ENCODE results near the gene PCYT1A. TPM values are rescaled to one million over a fixed set of nuclear protein-coding genes. Genes with fewer than 3 reads are reported as not detected.

The PCYT1A gene
- total and polyA plus RNA-seq, 2 donors (not counting 3 experiments of a cell fraction or from before 2014, with no cell fraction given): 50.3 to 65.5 TPM

GRCh38 chr3:196240424-196240823, 47.1 kb downstream of the PCYT1A start:
- no peaks in the 10 kb centered on the region for H3K4me1 ChIP-seq (ENCODE audit: control insufficient read depth, extremely low read depth, insufficient read depth, low read length)
- BruUV-seq (replicated peaks): no TSS peak
- H4K20me1 ChIP-seq (replicated peaks; ENCODE audit: control insufficient read depth, extremely low read depth, insufficient read depth, low read length): no peaks in the 10 kb centered on the region
- intact Hi-C loops (cut with micrococcal nuclease): no loop called here
- TF ChIP-seq POLR2A (IDR thresholded peaks at IDR 0.05; ENCODE audit: low read depth, low read length) (no peak), CTCF (IDR thresholded peaks at IDR 0.05; ENCODE audit: extremely low read depth in 1 of 2, insufficient read depth in 1 of 2, low read depth in 1 of 2, low read length in 2 of 2) (no peak), FOS (IDR thresholded peaks at IDR 0.05; ENCODE audit: borderline replicate concordance, insufficient read depth, low read length) (no peak), MAX (IDR thresholded peaks at IDR 0.05; ENCODE audit: insufficient read depth, insufficient read length) (no peak), MYC (IDR thresholded peaks at IDR 0.05; ENCODE audit: low read depth, low read length) (no peak), JUN (IDR thresholded peaks at IDR 0.05; ENCODE audit: borderline replicate concordance, insufficient read depth, insufficient read length, low read depth) (no peak), GATA2 (IDR thresholded peaks at IDR 0.05; ENCODE audit: insufficient read depth, insufficient read length, low read depth, low read length) (no peak), POLR2AphosphoS5 (IDR thresholded peaks at IDR 0.05; ENCODE audit: insufficient read depth, low read depth, low read length) (no peak), EZH2 (IDR thresholded peaks at IDR 0.05; ENCODE audit: borderline replicate concordance, low read depth, low read length, severe bottlenecking) (no peak)
- H3K9me1 ChIP-seq (replicated peaks; ENCODE audit: control insufficient read depth, extremely low read depth, insufficient read depth, low read length): no peaks in the 10 kb centered on the region
- CTCF ChIA-PET: interaction anchor here (0.8 to 2.1 kb wide), 3 partner anchors 13 to 282 kb away, joined by 3 to 9 read pairs (median 3); no protein-coding TSS in a partner anchor
- H3K9me3 ChIP-seq (replicated peaks; ENCODE audit: control insufficient read depth, insufficient read depth, low read length): no peaks in the 10 kb centered on the region
- H3K79me2 ChIP-seq (ENCODE audit: control insufficient read depth, insufficient read depth, low read length): no peaks in the 10 kb centered on the region
- dilution Hi-C loops (cut with MboI; ENCODE audit: extremely low pct_ligation_motif_present, low sequenced_read_pairs): no loop called here
- DNase-seq (ENCODE audit: low read depth, low spot score) (no peak), FAIRE-seq (no peak)
- peaks cover 14 to 24% of the 10 kb centered on the region in 2 experiments for H3K36me3 ChIP-seq (ENCODE audit: control insufficient read depth in 2 of 2, extremely low read depth in 1 of 2, insufficient read depth in 2 of 2, low read length in 2 of 2)
- no peak overlapping the region for H3K4me3 ChIP-seq (replicated peaks in 1 of 3; ENCODE audit: insufficient read depth in 1 of 3, low read depth in 1 of 3, low read length in 3 of 3)
- no peak overlapping the region for H3K9ac ChIP-seq (replicated peaks; ENCODE audit: extremely low read depth, insufficient read depth, low read length)
- no peak overlapping the region for H2AFZ ChIP-seq (ENCODE audit: low read depth, low read length)
- no peak overlapping the region for H3K27ac ChIP-seq (ENCODE audit: insufficient read depth, low read depth, low read length)
- H3K4me2 ChIP-seq (ENCODE audit: insufficient read depth, low read length): no peak overlapping the region
- POLR2A ChIA-PET: no interaction called here
- H3K27me3 ChIP-seq (ENCODE audit: control insufficient read depth in 2 of 2, insufficient read depth in 2 of 2, low read length in 2 of 2): no peaks in the 10 kb centered on the region
